Heart left ventricle (tissue), 13 donors: ENCODE measurements around the gene KCNA10.

ENCODE experiments used
- POLR2A ChIP-seq, 2 donors: fragments of 450-650 bp; IDR thresholded peaks; one replicate each; pipeline ENCODE4 v1.6.1; 2017; ENCODE audit warnings: antibody characterized with exemption in 2 of 2, mild to moderate bottlenecking in 2 of 2, moderate library complexity in 2 of 2
- TF ChIP-seq, protein P1 (sequence below), 12 donors: fragments of 200-600 bp; sonication (generic) in 4 of 12; IDR thresholded peaks; one replicate each; pipeline versions ENCODE4 v1.5.0 to v1.8.0; 2018 to 2022; ENCODE audit warnings: antibody characterized with exemption in 12 of 12, mild to moderate bottlenecking in 5 of 12
- donor health status: ischemic (EF 13 %, LVEDD 7.1; RV severe dilation, severe dysfunction).
- donor health status: DM: no; HTN: yes; CAD: no.
- donor health status: DM: no; HTN: no; CAD: no.
- donor health status: ischemic (EF 25% LVEDD 6.9; RV normal size, moderate dysfunction).
- donor health status: ischemic (EF 25% LVEDD 5.7; RV mildly dilated, moderate dysfunction).
- donor health status: ischemic (EF 35%, LVEDD 5.7; RV mildly dilated, moderate dysfunction).
- donor health status: nonischemic (EF 11% LVEDD 7.7; RV severe dilation, severe dysfunction).
- donor health status: DM: yes; HTN: yes; CAD: no.
- donor health status: PGD.
- donor health status: ischemic (EF 29% LVEDD 5.4; RV normal size, mild dysfunction).
- donor health status: nonischemic (EF 23%, LVEDD 6.1; RV moderate dilation, normal function).

DNA sequence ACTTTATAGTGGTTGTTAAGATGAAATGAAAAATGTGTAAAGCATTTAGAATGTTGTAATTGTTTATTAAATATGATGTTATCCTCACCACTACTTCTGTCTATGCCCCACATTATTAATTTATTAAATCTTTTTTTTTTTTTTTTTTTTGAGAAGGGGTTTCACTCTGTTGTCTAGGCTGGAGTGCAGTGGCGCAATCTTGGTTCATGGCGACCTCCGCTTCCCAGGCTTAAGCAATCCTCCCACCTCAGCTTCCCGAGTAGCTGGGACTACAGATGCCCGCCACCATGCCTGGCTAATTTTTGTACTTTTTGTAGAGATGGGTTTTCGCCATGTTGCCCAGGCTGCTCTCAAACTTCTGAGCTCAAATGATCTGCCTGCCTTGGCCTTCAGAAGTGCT, 7.5 kb downstream of the KCNA10 start:
- TF ChIP-seq, protein P1, sequence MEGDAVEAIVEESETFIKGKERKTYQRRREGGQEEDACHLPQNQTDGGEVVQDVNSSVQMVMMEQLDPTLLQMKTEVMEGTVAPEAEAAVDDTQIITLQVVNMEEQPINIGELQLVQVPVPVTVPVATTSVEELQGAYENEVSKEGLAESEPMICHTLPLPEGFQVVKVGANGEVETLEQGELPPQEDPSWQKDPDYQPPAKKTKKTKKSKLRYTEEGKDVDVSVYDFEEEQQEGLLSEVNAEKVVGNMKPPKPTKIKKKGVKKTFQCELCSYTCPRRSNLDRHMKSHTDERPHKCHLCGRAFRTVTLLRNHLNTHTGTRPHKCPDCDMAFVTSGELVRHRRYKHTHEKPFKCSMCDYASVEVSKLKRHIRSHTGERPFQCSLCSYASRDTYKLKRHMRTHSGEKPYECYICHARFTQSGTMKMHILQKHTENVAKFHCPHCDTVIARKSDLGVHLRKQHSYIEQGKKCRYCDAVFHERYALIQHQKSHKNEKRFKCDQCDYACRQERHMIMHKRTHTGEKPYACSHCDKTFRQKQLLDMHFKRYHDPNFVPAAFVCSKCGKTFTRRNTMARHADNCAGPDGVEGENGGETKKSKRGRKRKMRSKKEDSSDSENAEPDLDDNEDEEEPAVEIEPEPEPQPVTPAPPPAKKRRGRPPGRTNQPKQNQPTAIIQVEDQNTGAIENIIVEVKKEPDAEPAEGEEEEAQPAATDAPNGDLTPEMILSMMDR (IDR thresholded peaks at IDR 0.05): no peak
- no peak for TF ChIP-seq POLR2A (IDR thresholded peaks at IDR 0.05)
